WI38 (cell line): Measurements from ENCODE around the gene SCAMP5.
A peak's percentile ranks its signal among the peaks of the same experiment; 100 is the strongest.

Source experiments
- H3K4me3 ChIP-seq: 2 replicates; pipeline ENCODE4 v1.5.1; 2011; ENCODE audit warnings: low read depth, mild to moderate bottlenecking, control low read depth, low read length
- CTCF ChIP-seq: IDR thresholded peaks from 2 replicates; pipeline ENCODE4 v1.5.1; 2012; ENCODE audit warnings: low read depth, mild to moderate bottlenecking, control low read depth, low read length

SCAMP5 gene

DNA sequence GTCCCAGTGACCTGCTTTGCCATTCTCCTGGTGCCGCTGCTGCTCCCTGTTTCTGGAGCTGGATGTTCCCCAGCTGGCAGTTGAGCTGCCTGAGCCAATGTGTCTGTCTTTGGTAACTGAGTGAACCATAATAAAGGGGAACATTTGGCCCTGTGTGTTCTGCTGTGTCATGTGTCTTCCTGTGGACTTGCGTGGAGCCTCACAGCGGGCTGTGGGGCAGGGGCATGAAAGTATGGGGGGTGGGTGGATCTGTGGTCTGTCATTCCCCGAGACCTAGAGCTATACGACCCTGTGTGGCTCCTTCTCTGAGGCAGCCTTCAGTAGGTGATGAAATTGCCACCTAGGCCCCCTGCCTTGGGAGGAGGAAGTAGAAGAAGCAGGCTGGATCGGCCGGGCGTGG is 26.0 kb downstream of the SCAMP5 start:
- TF ChIP-seq CTCF: no peak
- no peak overlapping the region for H3K4me3 ChIP-seq

DNA sequence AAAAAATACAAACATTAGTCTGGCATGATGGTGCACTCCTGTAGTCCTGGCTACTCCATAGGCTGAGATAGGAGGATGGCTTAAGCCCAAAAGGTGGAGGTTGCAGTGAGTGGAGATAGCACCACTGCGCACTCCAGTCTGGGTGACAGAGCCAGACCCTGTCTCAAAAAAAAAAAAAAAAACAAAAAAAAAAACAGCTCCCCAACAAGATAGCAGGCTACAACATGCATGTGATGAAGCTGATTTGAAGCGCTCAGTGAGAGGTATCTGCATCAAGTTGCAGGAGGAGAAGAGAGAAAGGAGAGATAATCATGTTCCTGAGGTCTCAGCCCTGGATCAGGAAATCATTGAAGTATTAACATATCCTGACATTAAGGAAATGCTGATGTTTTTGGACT is 27.4 kb downstream of the SCAMP5 start:
- TF ChIP-seq CTCF: no peak
- no peak overlapping the region for H3K4me3 ChIP-seq

GRCh38 chr15:75023181-75023871 is 28.0 kb downstream of the SCAMP5 start, which contains the start of gene PPCDC:
TSS of gene PPCDC (plus strand) at chr15:75023590. CDS start at chr15:75028319, 4,729 bp downstream.
- peak within 1 kb of the TSS; percentile 96 for H3K4me3 ChIP-seq
- no peak for TF ChIP-seq CTCF

DNA sequence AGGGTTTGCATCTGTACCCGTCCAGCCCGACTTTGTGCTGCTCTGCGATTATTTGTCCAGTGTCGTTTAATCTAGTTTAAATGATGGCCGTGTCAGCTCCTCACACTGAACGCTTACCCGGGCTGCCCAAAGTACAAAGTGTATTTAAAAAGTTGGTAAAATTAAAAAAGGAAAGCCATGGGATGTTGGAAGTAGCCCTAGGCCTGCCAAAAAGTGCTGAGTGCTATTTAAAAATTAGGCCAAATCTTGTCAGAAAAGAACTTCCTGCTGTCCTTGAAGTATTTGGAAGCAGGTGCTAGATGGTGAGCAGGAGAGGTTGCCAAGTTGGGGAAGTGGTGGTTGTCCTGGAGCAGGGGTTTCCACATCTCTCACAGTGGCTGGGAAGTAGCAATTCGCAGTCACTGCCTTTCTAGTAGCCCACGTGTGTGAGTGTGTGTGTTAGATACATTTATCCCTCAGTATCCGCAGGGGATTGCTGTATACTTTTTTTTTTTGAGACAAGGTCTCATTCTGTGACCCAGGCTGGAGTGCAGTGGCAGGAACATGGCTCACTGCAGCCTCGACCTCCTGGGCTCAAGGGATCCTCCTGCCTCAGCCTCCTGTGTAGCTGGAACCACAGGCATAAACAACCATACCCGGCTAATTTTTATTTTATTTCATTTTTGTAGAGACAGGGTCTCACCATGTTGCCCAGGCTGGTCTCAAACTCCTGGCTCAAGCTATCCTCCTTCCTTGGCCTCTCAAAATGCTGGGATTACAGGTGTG is 28.7 kb downstream of the SCAMP5 start:
- TF ChIP-seq CTCF: no peak
- peak overlapping the region; percentile 96 for H3K4me3 ChIP-seq

DNA sequence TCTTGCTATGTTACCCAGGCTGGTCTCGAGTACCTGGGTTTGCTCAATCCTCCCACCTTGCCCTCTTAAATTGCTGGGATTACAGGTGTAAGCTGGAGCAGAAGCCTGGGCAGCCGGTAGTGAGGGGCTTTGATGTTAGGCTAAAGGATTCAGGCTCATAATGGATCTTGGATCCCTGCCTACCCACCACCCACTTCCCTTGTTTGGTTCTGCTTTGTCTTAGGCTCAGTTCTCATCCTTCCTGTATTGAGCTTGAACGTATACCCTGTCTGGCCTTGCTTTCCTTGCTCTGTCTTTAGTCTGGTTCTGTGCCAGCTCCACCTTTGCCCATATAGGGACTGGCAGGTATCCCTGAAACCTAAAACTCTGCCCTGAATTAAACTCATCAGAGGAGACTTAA is 29.7 kb downstream of the SCAMP5 start:
- no peak for TF ChIP-seq CTCF
- H3K4me3 ChIP-seq: no peak overlapping the region

GRCh38 chr15:75025548-75026260 is 30.3 kb downstream of the SCAMP5 start:
- no peak overlapping the region for H3K4me3 ChIP-seq
- no peak for TF ChIP-seq CTCF

- TF ChIP-seq CTCF: no peak
- no peak overlapping the region for H3K4me3 ChIP-seq
Measured at GRCh38 chr15:75027551-75027950, 32.2 kb downstream of the SCAMP5 start.
